Measurements from ENCODE around the gene NUP205.

GRCh38 chr7:135666156-135666555 lies 108.4 kb downstream of the NUP205 start:
- TF ChIP-seq CTCF (IDR thresholded peaks at IDR 0.05) (no peak), POLR2A (IDR thresholded peaks at IDR 0.05) (no peak)
